HEK293T (cell line): ENCODE data around the gene TENM3.

ENCODE experiments used
- BHLHE40 ChIP-seq: fragments of 450-650 bp; IDR thresholded peaks from 2 replicates; pipeline ENCODE4 v1.6.1; 2016; ENCODE audit warnings: mild to moderate bottlenecking, moderate library complexity, borderline replicate concordance
- CTBP1 ChIP-seq: fragments of 450-650 bp; IDR thresholded peaks from 2 replicates; pipeline ENCODE4 v1.6.1; 2016; ENCODE audit warnings: borderline replicate concordance
- ELF4 ChIP-seq: fragments of 450-650 bp; IDR thresholded peaks from 2 replicates; pipeline ENCODE4 v1.6.1; 2017; ENCODE audit warnings: antibody characterized with exemption
- FOXA1 ChIP-seq: fragments of 450-650 bp; IDR thresholded peaks from 2 replicates; pipeline ENCODE4 v1.6.1; 2016; ENCODE audit warnings: mild to moderate bottlenecking
- FOXK2 ChIP-seq: fragments of 450-650 bp; IDR thresholded peaks from 2 replicates; pipeline ENCODE4 v1.6.1; 2016; ENCODE audit warnings: mild to moderate bottlenecking
- FOXM1 ChIP-seq: fragments of 450-650 bp; IDR thresholded peaks from 2 replicates; pipeline ENCODE4 v1.6.1; 2017; ENCODE audit warnings: mild to moderate bottlenecking, borderline replicate concordance
- HDGF ChIP-seq: fragments of 450-650 bp; IDR thresholded peaks from 2 replicates; pipeline ENCODE4 v1.6.1; 2017; ENCODE audit warnings: antibody characterized with exemption, borderline replicate concordance
- L3MBTL2 ChIP-seq: fragments of 450-650 bp; conservative IDR thresholded peaks from 2 replicates; pipeline ENCODE4 v1.6.1; 2016; ENCODE audit warnings: mild to moderate bottlenecking
- LEF1 ChIP-seq: fragments of 450-650 bp; IDR thresholded peaks from 2 replicates; pipeline ENCODE4 v1.6.1; 2017; ENCODE audit warnings: mild to moderate bottlenecking, borderline replicate concordance
- SP1 ChIP-seq: fragments of 450-650 bp; IDR thresholded peaks from 2 replicates; pipeline ENCODE4 v1.6.1; 2017
- SUZ12 ChIP-seq: fragments of 450-650 bp; IDR thresholded peaks from 2 replicates; pipeline ENCODE4 v1.6.1; 2016; ENCODE audit warnings: mild to moderate bottlenecking
- TARDBP ChIP-seq: fragments of 450-650 bp; IDR thresholded peaks from 2 replicates; pipeline ENCODE4 v1.6.1; 2016
- ZNF384 ChIP-seq: fragments of 450-650 bp; IDR thresholded peaks from 2 replicates; pipeline ENCODE4 v1.6.1; 2016

- TF ChIP-seq LEF1 (no peak), CTBP1 (no peak), SUZ12 (no peak), FOXK2 (no peak), L3MBTL2 (no peak), BHLHE40 (no peak), HDGF (no peak), ZNF384 (no peak), TARDBP (no peak), SP1 (no peak), FOXA1 (no peak), FOXM1 (no peak), ELF4 (no peak)
These were observed 599.7 kb downstream of the TENM3 start for GRCh38 chr4:182842759-182843390.
